Hepatocyte (in vitro differentiated cells): ENCODE measurements around the gene EXPH5. TPM values are rescaled to one million over a fixed set of nuclear protein-coding genes. Genes with fewer than 3 reads are reported as not detected.
A peak's percentile ranks its signal among the peaks of the same experiment; 100 is the strongest.

Experiments used
- DNase-seq: peaks from one replicate; pipeline ENCODE4 v3.0.0-alpha.2; 2016; ENCODE audit warnings: low spot score
- H2AFZ ChIP-seq: fragments of 200-600 bp; sonication (generic); 2 replicates; pipeline ENCODE4 v1.6.0; 2016; ENCODE audit warnings: antibody characterized with exemption, mild to moderate bottlenecking
- H3K27ac ChIP-seq: fragments of 200-600 bp; sonication (generic); 2 replicates; pipeline ENCODE4 v1.5.1; 2016; ENCODE audit warnings: mild to moderate bottlenecking
- H3K27me3 ChIP-seq: fragments of 200-600 bp; sonication (generic); 2 replicates; pipeline ENCODE4 v1.6.1; 2016
- H3K36me3 ChIP-seq: fragments of 200-600 bp; sonication (generic); replicated peaks from 2 replicates; pipeline ENCODE4 v1.5.1; 2016; ENCODE audit warnings: low read depth; ENCODE audit not compliant: insufficient read depth
- H3K4me1 ChIP-seq: fragments of 200-600 bp; sonication (generic); 2 replicates; pipeline ENCODE4 v1.5.1; 2016; ENCODE audit warnings: mild to moderate bottlenecking, moderate library complexity; ENCODE audit not compliant: insufficient read depth
- H3K4me2 ChIP-seq: fragments of 200-600 bp; sonication (generic); 2 replicates; pipeline ENCODE4 v1.6.0; 2016
- H3K4me3 ChIP-seq: fragments of 200-600 bp; sonication (generic); 2 replicates; pipeline ENCODE4 v1.5.1; 2016; ENCODE audit warnings: mild to moderate bottlenecking
- H3K79me2 ChIP-seq: fragments of 200-600 bp; sonication (generic); 2 replicates; pipeline ENCODE4 v1.6.0; 2017; ENCODE audit warnings: mild to moderate bottlenecking
- H3K9me2 ChIP-seq: fragments of 200-600 bp; sonication (generic); replicated peaks from 2 replicates; pipeline ENCODE4 v1.6.0; 2017; ENCODE audit warnings: mild to moderate bottlenecking; ENCODE audit not compliant: insufficient read depth
- H3K9me3 ChIP-seq: fragments of 200-600 bp; sonication (generic); 2 replicates; pipeline ENCODE4 v1.5.1; 2016; ENCODE audit warnings: low read depth, mild to moderate bottlenecking
- H4K20me1 ChIP-seq: fragments of 200-600 bp; sonication (generic); 2 replicates; pipeline ENCODE4 v1.6.0; 2016; ENCODE audit warnings: mild to moderate bottlenecking; ENCODE audit not compliant: insufficient read depth, poor library complexity, severe bottlenecking
- EZH2 ChIP-seq: fragments of 200-600 bp; sonication (generic); IDR thresholded peaks from 2 replicates; pipeline ENCODE4 v1.6.1; 2016; ENCODE audit warnings: antibody characterized with exemption, mild to moderate bottlenecking, borderline replicate concordance
- EZH2phosphoT487 ChIP-seq: fragments of 200-600 bp; sonication (generic); IDR thresholded peaks from one replicate; pipeline ENCODE4 v1.6.1; 2018; ENCODE audit warnings: antibody characterized with exemption, mild to moderate bottlenecking, low read depth, moderate library complexity; ENCODE audit not compliant: unreplicated experiment, severe bottlenecking
- WGBS: methylation state at CpG from one replicate; pipeline ENCODE4 v1.1.6; 2016; ENCODE audit warnings: low lambda C conversion rate; ENCODE audit errors: missing lambda C conversion rate; 5-methylcytosine and 5-hydroxymethylcytosine counted together
- polyA plus RNA-seq: library from polyadenylated mRNA; unstranded; fragments of >200 nt; fragmentation: Nextera tagmentation; extraction: Ambion mirVana; gene quantifications from 2 replicates; pipeline ENCODE4 v1.2.1, GENCODE V29; 2016
- total RNA-seq: library from RNA; depleted of rRNA; stranded (reverse); fragments of >200 nt; gene quantifications from 2 replicates; pipeline ENCODE4 v1.2.3, GENCODE V29; 2014
- TF ChIP-seq, protein P1 (sequence below): fragments of 200-600 bp; sonication (generic); IDR thresholded peaks from 2 replicates; pipeline ENCODE4 v1.5.1; 2016; ENCODE audit warnings: antibody characterized with exemption, mild to moderate bottlenecking; ENCODE audit not compliant: poor library complexity

EXPH5 gene
- total and polyA plus RNA-seq, 2 experiments from 2014 or later: 1.8 to 4.5 TPM

DNA sequence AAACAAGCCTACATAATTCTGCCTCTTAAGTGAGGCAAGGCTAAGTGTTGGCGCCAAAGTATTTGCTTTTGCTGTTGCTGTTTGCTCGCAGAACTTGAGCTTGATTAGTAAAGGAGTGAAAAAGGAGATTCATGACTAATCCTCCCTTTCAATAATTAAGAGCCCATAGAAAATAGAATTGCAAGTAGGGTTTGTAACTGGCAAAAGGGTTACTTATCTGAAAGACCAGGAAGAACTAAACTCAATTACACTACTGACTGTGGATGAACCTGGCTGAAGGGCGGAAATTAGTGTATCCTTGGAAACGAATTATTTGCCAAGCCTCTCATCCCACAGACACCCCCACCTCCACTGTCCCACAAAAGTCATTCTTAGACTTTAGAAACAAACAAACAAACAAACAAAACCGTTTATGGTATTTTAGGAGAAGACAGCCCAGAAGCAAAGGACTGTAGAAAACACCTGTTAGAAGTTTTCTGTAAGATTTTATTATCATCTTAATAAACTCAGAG, 411 bp upstream of the EXPH5 start:
- Histone ChIP-seq H3K4me2 (peak overlapping the region; percentile 83), H3K27me3 (peaks cover 6% of the 10 kb centered on the region), H2AFZ (peak overlapping the region; percentile 7), H3K36me3 (no peaks in the 10 kb centered on the region), H3K4me3 (peak overlapping the region; percentile 44), H4K20me1 (no peaks in the 10 kb centered on the region), H3K27ac (peak overlapping the region; percentile 36), H3K79me2 (peaks cover 13% of the 10 kb centered on the region), H3K9me3 (no peaks in the 10 kb centered on the region), H3K4me1 (peaks cover 4% of the 10 kb centered on the region), H3K9me2 (no peaks in the 10 kb centered on the region)
- WGBS: 13% methylated on average over 5 of the region's 5 CpGs
- no peak for DNase-seq
- TF ChIP-seq EZH2phosphoT487 (no peak), EZH2 (no peak)
- TF ChIP-seq, protein P1, sequence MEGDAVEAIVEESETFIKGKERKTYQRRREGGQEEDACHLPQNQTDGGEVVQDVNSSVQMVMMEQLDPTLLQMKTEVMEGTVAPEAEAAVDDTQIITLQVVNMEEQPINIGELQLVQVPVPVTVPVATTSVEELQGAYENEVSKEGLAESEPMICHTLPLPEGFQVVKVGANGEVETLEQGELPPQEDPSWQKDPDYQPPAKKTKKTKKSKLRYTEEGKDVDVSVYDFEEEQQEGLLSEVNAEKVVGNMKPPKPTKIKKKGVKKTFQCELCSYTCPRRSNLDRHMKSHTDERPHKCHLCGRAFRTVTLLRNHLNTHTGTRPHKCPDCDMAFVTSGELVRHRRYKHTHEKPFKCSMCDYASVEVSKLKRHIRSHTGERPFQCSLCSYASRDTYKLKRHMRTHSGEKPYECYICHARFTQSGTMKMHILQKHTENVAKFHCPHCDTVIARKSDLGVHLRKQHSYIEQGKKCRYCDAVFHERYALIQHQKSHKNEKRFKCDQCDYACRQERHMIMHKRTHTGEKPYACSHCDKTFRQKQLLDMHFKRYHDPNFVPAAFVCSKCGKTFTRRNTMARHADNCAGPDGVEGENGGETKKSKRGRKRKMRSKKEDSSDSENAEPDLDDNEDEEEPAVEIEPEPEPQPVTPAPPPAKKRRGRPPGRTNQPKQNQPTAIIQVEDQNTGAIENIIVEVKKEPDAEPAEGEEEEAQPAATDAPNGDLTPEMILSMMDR: no peak

GRCh38 chr11:108592591-108593213, 866 bp downstream of the EXPH5 start:
- Histone ChIP-seq H3K9me2 (no peaks in the 10 kb centered on the region), H4K20me1 (no peaks in the 10 kb centered on the region), H3K4me3 (peak overlapping the region; percentile 44), H3K4me2 (peak overlapping the region; percentile 83), H3K36me3 (no peaks in the 10 kb centered on the region), H3K79me2 (peaks cover 13% of the 10 kb centered on the region), H3K27ac (peak overlapping the region; percentile 87), H3K27me3 (peaks cover 6% of the 10 kb centered on the region), H3K9me3 (no peaks in the 10 kb centered on the region), H2AFZ (peak overlapping the region; percentile 65), H3K4me1 (peaks cover 4% of the 10 kb centered on the region)
- TF ChIP-seq EZH2phosphoT487 (no peak), EZH2 (no peak)
- TF ChIP-seq, protein P1: no peak
- 2% methylated on average over 43 of the region's 43 CpGs for WGBS
- peak; percentile 55 for DNase-seq

- Histone ChIP-seq H3K79me2 (peaks cover 13% of the 10 kb centered on the region), H3K4me1 (peaks cover 4% of the 10 kb centered on the region), H3K9me2 (no peaks in the 10 kb centered on the region), H3K9me3 (no peaks in the 10 kb centered on the region), H3K4me2 (peak overlapping the region; percentile 83), H3K27ac (no peak overlapping the region), H4K20me1 (no peaks in the 10 kb centered on the region), H3K27me3 (peaks cover 6% of the 10 kb centered on the region), H3K36me3 (no peaks in the 10 kb centered on the region), H2AFZ (no peak overlapping the region), H3K4me3 (no peak overlapping the region)
- TF ChIP-seq, protein P1: no peak
- no peak for TF ChIP-seq EZH2phosphoT487
- TF ChIP-seq EZH2: no peak
- WGBS: 69% methylated on average over 4 of the region's 4 CpGs
- DNase-seq: no peak
Observed at GRCh38 chr11:108591893-108592292, 1.7 kb downstream of the EXPH5 start.
